CD4-positive, alpha-beta T cell treated with Interleukin-12 subunit alpha and Interleukin-12 subunit beta, for 1 hour (primary cell): ENCODE results near the gene TRIM9.
"Not testable (repeated sequence)": the region's sequence is repeated elsewhere in the genome, so short reads cannot be mapped to it uniquely, and the experiment has no call there.

Source experiments
- DNase-seq: peaks from one replicate; pipeline ENCODE4 v3.0.0-alpha.2; 2020

TRIM9 gene

GRCh38 chr14:50956421-50956820, 138.5 kb downstream of the TRIM9 start:
- DNase-seq = not testable (repeated sequence)

DNA sequence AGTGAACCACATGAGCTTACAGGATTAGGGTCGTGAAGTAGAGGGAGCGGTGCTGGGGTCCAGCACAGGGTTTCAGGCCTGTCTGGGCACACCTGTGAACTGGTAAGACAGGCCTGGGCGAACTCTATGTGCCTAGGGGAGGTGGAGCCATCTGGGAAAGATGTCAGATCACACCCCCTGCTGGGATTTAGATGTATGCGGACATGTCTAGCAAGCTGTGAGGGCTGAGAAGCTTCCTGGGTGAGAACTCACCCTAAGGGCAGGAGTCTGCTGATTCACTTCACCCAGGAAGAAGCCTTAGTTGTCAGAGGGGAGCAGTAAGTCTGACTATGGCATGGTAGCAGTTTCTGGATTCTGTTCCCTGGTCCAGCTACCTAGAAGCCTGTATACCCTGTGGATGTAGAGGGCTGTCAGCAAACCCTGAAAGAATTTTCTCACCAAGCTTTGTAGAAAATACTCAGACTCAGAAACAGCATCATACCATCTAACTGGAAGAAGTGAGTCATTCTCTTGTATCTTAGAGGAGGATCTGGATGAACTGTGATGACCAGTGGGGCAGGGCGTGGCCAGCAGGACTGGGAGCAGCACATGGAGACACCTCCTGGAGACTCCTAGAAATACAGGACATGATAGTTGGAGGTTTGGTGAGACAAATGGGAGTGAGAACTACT, 139.4 kb downstream of the TRIM9 start:
- no peak for DNase-seq

DNA sequence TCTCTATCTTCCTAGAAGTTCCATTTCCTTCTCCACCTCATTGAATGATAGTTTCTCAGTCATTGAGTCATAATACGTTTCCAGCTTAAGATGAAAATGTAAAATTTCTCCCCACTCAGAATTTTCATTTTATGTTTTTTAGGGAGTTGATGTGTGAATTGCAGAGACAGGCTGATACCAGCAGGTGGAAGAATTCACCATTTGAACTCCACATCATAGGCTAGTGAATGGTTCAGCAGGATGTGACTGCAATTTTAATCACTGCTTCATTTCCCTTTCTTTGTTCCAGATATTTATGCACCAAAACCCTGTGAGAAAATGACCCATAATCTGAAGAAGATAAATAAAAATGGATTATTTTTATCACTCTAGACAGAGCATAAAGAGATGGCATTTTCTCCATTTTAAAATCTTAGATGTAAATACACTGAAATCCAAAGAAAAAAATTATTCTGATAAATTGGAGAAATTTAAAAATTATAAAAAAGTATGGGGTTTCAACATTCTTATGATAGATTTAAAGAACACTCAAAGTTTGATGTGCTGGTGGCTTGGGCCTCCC, 140.0 kb downstream of the TRIM9 start:
- peak; percentile 5 for DNase-seq

DNA sequence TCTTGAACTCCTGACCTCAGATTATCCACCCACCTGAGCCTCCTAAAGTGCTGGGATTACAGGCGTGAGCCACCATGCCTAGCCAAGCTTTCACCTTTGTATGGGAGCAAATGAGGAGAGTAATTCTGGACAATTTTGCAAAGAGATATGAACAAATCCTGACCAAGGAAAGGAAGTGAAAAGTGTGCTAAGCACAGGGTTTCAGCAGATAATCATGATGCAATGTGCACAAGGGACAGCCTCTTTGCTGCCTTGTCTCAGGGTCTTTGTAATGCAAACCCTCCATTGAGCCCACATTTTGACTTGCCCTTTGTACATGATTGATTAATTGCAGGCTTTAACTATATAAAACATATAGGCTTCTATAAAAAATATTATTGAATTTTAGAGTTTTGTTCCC, 141.4 kb downstream of the TRIM9 start:
- DNase-seq = no peak

DNA sequence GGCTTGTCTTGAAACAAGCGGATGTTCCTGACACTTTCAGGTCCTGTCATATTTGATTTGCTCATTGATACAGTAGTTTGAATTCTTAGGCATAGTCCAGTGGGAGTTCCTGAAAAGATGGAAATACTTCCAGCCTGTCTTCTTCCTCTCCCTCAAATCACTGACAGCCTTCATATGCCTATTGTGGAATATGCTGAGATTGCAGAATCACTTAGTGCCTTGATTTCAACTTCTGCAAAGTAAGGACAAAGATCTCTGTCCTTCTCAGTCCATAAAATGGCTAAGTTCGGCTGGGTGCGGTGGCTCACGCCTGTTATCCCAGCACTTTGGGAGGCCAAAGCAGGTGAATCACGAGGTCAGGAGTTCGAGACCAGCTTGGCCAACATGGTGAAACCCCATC, 143.9 kb downstream of the TRIM9 start:
- no peak for DNase-seq

DNA sequence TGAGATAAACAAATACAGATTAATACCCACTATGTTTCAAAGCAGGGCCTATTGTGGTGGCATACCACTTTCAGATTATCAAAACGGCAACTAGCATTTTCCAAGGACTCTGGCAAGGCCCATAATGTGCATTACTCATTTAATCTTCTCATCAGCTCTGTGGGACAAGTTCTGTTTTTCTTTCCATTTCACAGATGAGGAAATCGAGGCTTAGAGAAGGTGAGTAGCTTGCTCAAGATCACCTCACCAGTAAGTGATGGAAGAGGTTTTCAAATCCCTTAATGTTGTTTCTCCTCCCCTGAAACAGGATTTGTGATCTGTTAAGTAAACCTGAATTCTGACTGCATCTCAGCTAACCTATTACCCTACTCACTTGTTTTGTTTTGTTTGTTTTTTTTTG, 146.7 kb downstream of the TRIM9 start:
- no peak for DNase-seq

- no peak for DNase-seq
These were observed 147.5 kb downstream of the TRIM9 start for GRCh38 chr14:50947446-50947845.

- no peak for DNase-seq
These were observed 148.5 kb downstream of the TRIM9 start for GRCh38 chr14:50946234-50946935.

GRCh38 chr14:50944647-50945413, 150.1 kb downstream of the TRIM9 start:
- no peak for DNase-seq

DNA sequence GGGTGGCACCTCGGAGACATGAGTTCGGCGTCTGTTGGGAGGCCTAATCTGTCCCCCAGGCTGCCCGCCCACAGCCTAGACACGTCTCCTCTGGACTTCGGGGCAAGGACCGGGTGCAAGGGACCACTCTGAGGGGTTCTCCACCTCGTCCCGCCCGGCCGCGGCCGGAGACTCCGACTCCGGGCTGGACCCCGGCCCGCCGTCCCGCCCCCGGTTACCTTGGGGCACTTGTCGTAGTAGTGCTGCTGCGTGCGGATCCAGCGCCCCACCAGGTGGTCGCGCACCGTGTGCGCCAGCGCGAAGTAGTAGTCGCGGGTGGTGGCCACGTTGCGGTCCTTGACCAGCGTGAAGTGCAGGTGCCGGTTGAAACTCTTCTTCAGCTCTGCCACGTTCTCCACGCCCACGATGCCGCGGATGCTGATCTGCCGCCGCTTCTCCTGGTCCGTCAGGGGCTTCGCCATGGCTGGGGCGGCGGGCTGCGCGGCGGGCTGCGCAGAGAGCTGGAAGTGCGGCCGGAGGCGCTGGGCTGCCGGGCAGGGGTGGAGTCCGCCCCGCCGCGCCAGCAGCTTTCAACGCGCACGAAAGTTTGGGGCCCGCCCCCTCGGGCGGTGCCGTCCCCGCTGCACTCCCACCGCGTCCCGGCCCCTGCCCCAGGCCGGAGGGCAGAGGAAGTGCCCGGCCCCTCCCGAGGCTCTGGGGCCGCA, 150.8 kb downstream of the TRIM9 start, which contains the start of gene PYGL:
PYGL (minus strand) TSS at position 541 of the 704 bp plus-strand sequence; CDS start at position 461, 80 bp downstream.
- DNase-seq = peak; percentile 15

DNA sequence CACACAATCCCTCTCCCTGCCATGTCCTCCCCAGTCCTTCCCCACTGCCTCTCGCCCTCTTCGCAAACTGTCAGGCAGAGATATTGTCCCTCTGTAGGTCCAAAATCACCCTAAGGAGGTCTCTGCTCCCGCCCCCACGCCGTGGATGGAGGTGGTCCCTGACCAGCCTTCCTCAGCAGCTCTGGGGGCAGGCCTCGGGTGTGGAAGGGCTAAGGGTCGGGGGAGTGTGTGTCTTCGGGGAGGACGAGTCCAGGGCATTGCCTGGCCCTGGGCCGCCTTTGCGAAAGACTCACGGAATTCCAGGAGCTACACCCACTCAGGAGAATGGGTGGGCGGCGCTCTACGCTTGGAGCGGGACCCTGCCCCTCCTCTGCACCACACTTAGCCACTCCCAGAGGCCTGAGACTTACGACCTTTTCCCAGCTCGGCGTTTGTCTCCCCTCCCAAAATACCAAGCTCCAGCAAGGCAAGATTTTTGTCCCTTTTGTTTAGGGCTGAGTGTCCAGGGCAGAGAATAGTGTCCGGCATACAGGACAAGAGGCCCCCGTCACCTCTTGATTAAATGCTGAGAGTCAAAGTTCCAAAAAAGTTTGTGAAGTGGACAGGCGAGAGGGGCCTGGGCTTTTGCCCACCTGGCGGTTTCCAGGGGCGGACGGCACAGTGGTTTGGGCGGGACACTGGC, 151.5 kb downstream of the TRIM9 start:
- no peak for DNase-seq

GRCh38 chr14:50941638-50942037, 153.3 kb downstream of the TRIM9 start:
- DNase-seq = not testable (repeated sequence)

DNA sequence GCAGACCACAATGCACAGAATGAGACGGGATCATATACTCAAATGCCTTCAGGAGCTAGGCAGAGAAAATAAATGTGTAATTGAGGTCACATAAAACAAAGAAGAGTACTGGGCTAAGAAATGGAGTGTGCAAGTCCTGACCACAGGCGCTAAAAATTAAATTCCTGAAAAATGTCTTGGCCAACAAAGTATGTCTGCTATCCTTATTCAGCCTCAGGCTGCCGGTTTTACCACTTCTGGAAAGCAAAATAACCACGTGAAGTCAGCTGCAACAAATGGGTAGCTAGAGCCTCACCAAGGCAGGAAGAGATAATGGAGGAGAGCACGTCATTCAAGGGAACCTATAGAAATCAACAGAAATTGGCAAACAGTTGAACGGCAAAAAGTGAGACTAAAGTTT, 153.8 kb downstream of the TRIM9 start:
- no peak for DNase-seq

DNA sequence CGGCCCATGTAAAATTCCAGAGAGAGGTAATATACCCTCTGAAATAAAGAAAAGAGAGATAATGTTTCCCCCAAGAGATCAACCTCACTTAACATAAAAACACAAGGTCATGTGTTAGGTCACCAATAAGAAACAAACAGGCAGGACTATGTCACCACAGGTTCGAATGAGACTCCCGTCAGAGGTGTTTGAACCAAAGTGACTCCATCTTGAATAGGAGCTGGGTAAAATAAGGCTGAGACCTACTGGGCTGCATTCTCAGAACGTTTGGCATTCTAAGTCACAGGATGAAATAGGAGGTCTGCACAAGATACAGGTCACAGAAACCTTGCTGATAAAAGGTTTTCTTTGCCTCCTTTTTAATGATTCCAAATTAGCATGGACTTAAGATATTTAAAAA, 157.1 kb downstream of the TRIM9 start:
- DNase-seq = no peak

- DNase-seq = no peak
These were observed 157.6 kb downstream of the TRIM9 start for GRCh38 chr14:50937325-50937724.

DNA sequence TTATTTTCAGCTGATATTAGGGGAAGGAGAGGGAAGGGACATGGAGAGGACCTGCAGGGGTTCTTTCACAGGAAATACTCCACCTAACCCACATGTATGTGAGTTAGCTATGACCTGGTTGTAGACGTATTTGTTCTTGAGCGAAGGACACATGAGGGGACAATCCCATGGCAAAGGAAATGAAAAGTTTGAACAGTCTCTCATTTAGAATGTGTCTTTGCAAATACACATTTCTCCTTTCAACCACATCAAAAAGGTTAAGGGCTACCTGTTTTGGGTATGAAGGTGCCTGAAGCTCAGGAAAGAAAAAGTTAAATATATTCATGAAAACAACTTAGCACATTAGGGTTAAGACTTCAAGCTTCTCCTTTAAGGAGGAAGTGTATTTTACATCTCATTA, 158.0 kb downstream of the TRIM9 start:
- DNase-seq = no peak

DNA sequence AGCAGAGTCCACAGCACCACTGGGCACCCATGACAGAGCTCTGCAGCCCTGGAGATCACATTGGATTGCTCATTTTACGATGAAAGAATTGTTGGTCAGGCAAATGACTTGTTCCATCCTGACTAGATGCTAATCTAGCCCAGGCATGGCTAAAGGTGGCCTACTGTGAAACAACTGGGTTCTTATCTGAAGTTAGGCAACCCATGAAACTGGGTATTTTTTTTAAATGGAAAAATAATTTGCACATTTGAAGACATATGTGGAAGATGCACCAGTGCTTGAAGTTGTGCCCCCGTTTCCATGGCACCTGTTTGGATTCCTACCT, 158.9 kb downstream of the TRIM9 start:
- DNase-seq = no peak

GRCh38 chr14:50935126-50936015, 159.5 kb downstream of the TRIM9 start:
- DNase-seq = no peak

- DNase-seq = no peak
These were observed 162.1 kb downstream of the TRIM9 start for GRCh38 chr14:50932592-50933495.

DNA sequence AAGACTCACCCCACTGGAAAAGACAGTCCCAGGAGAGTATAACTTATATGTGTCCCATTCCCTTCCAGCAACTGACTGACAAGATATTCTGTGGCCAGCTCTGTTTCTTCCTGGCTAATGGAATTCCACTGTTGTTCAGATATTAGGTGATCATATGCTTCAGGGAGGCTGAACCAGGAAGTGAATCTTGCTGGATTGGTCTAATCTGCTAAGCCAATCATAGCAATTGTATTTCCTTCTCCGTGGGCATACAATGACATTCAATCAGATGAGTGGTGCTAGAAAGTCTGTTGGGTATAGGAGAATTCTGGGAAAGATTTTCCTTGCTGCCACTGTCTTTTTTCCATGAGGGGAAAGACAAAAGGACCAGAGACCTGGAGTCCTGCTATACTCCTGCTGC, 162.7 kb downstream of the TRIM9 start:
- no peak for DNase-seq
